GM23338 (cell line): Measurements from ENCODE around the gene PDE4B.

Source experiments
- CTCF ChIP-seq, 2 experiments: fragments of 200-600 bp in 1 of 2; sonication (generic) in 1 of 2; conservative IDR thresholded peaks; 2 replicates each; pipeline versions ENCODE4 v1.5.1 to v1.6.1; 2016 to 2017; ENCODE audit warnings: antibody characterized with exemption in 2 of 2, low read depth in 2 of 2, mild to moderate bottlenecking in 2 of 2, moderate library complexity in 1 of 2
- EZH2 ChIP-seq: fragments of 200-600 bp; sonication (generic); IDR thresholded peaks from one replicate; pipeline ENCODE4 v1.8.0; 2017; ENCODE audit warnings: antibody characterized with exemption, mild to moderate bottlenecking, low read depth; ENCODE audit not compliant: unreplicated experiment
- EZH2phosphoT487 ChIP-seq: fragments of 200-600 bp; sonication (generic); IDR thresholded peaks from one replicate; pipeline ENCODE4 v1.8.1; 2018; ENCODE audit warnings: antibody characterized with exemption; ENCODE audit not compliant: unreplicated experiment
- JUNB ChIP-seq: IDR thresholded peaks from one replicate; pipeline ENCODE4 v1.6.1; 2016; ENCODE audit warnings: antibody characterized with exemption; ENCODE audit not compliant: unreplicated experiment
- POLR2AphosphoS5 ChIP-seq: IDR thresholded peaks from 2 replicates; pipeline ENCODE4 v1.6.1; 2016; ENCODE audit warnings: antibody characterized with exemption, low read depth
- REST ChIP-seq: IDR thresholded peaks from one replicate; pipeline ENCODE4 v1.6.1; 2018; ENCODE audit warnings: antibody characterized with exemption; ENCODE audit not compliant: unreplicated experiment
- ZNF462 ChIP-seq: fragments of 250-450 bp; sonication (Bioruptor Pico); IDR thresholded peaks from 2 replicates; pipeline ENCODE4 v1.5.0; 2020; ENCODE audit warnings: mild to moderate bottlenecking, moderate library complexity

GRCh38 chr1:66383611-66384010, 590.9 kb downstream of the PDE4B start:
- TF ChIP-seq EZH2 (no peak), JUNB (no peak), CTCF (conservative IDR thresholded peaks at IDR 0.05; ENCODE audit: low read depth in 2 of 2) (no peak), EZH2phosphoT487 (no peak), POLR2AphosphoS5 (no peak), REST (no peak), ZNF462 (CRISPR knock-in tag) (no peak)
